NCI-H1092 treated with DMSO at 0.1 percent for 48 hours (cell line): Measurements from ENCODE around the gene STYK1.
"Not testable (repeated sequence)": the region's sequence is repeated elsewhere in the genome, so short reads cannot be mapped to it uniquely, and the experiment has no call there.

Source experiments
- DNase-seq: peaks from one replicate; lab custom pipeline; 2025; lab: John Stamatoyannopoulos, UW

The STYK1 gene

GRCh38 chr12:10620078-10620779, 53.6 kb downstream of the STYK1 start:
- no peak for DNase-seq

GRCh38 chr12:10618338-10618987, 55.4 kb downstream of the STYK1 start:
- DNase-seq: no peak

- DNase-seq: no peak
Observed at GRCh38 chr12:10617863-10618262, 56.0 kb downstream of the STYK1 start.

- DNase-seq: no peak
Observed at GRCh38 chr12:10615532-10615931, 58.3 kb downstream of the STYK1 start.

- no peak for DNase-seq
Observed at GRCh38 chr12:10614056-10614370, 59.8 kb downstream of the STYK1 start.

GRCh38 chr12:10613349-10614055, 60.4 kb downstream of the STYK1 start, which contains the start of gene MAGOHB:
Gene MAGOHB, minus strand, starts transcription at chr12:10613609. Its CDS starts 77 bp downstream, at chr12:10613532.
- peak; percentile 95 for DNase-seq

- DNase-seq: no peak
Observed at GRCh38 chr12:10612984-10613348, 60.9 kb downstream of the STYK1 start.

- no peak for DNase-seq
Observed at GRCh38 chr12:10612110-10612509, 61.7 kb downstream of the STYK1 start.

GRCh38 chr12:10611258-10611657, 62.6 kb downstream of the STYK1 start:
- not testable (repeated sequence) for DNase-seq

- DNase-seq: no peak
Observed at GRCh38 chr12:10610188-10610587, 63.7 kb downstream of the STYK1 start.

GRCh38 chr12:10607885-10608458, 65.9 kb downstream of the STYK1 start:
- no peak for DNase-seq

GRCh38 chr12:10601860-10602259, 72.0 kb downstream of the STYK1 start:
- no peak for DNase-seq

GRCh38 chr12:10600988-10601387, 72.9 kb downstream of the STYK1 start:
- no peak for DNase-seq

- no peak for DNase-seq
Observed at GRCh38 chr12:10595881-10596280, 78.0 kb downstream of the STYK1 start.

- no peak for DNase-seq
Observed at GRCh38 chr12:10590966-10591365, 82.9 kb downstream of the STYK1 start.

- no peak for DNase-seq
Observed at GRCh38 chr12:10584415-10584814, 89.4 kb downstream of the STYK1 start.

- no peak for DNase-seq
Observed at GRCh38 chr12:10582704-10583103, 91.1 kb downstream of the STYK1 start.

GRCh38 chr12:10582133-10582532, 91.7 kb downstream of the STYK1 start:
- DNase-seq: not testable (repeated sequence)

- no peak for DNase-seq
Observed at GRCh38 chr12:10574307-10574706, 99.5 kb downstream of the STYK1 start.

- DNase-seq: not testable (repeated sequence)
Observed at GRCh38 chr12:10572021-10572490, 101.8 kb downstream of the STYK1 start.

- DNase-seq: no peak
Observed at GRCh38 chr12:10571141-10571540, 102.7 kb downstream of the STYK1 start.
